LNCAP (cell line): ENCODE data around the gene CMC1.

Source experiments
- CTCF ChIP-seq: fragments of 450-650 bp; IDR thresholded peaks from 2 replicates; pipeline ENCODE4 v1.5.1; 2017; ENCODE audit warnings: mild to moderate bottlenecking

Gene CMC1

GRCh38 chr3:28241221-28242160 is at the start of gene CMC1:
Gene CMC1, plus strand, starts transcription at chr3:28241619. Its CDS starts 175 bp downstream, at chr3:28241794.
- no peak for TF ChIP-seq CTCF

GRCh38 chr3:28198161-28198560 is 43.3 kb upstream of the CMC1 start:
- TF ChIP-seq CTCF: no peak

GRCh38 chr3:28198974-28199373 is 42.4 kb upstream of the CMC1 start:
- TF ChIP-seq CTCF: no peak

GRCh38 chr3:28206479-28206878 is 34.9 kb upstream of the CMC1 start:
- TF ChIP-seq CTCF: no peak

- TF ChIP-seq CTCF: no peak
These were observed 34.3 kb upstream of the CMC1 start for GRCh38 chr3:28207000-28207733.

GRCh38 chr3:28210968-28211713 is 30.3 kb upstream of the CMC1 start:
- TF ChIP-seq CTCF: no peak

GRCh38 chr3:28212681-28213080 is 28.7 kb upstream of the CMC1 start:
- no peak for TF ChIP-seq CTCF
